Mesendoderm (in vitro differentiated cells): Measurements from ENCODE around the gene ATP5F1D.

ENCODE experiments used
- DNase-seq: peaks from one replicate; pipeline ENCODE4 v3.0.0; 2013
- H2AK5ac ChIP-seq: 2 replicates; pipeline ENCODE4 v1.6.1; 2013; ENCODE audit warnings: low read length, inconsistent platforms
- H2BK120ac ChIP-seq: 2 replicates; pipeline ENCODE4 v1.6.1; 2013; ENCODE audit warnings: low read depth, mild to moderate bottlenecking, low read length, moderate library complexity, mixed read lengths
- H2BK15ac ChIP-seq: replicated peaks from 2 replicates; pipeline ENCODE4 v1.6.1; 2013; ENCODE audit warnings: low read depth, mild to moderate bottlenecking, moderate library complexity
- H2BK5ac ChIP-seq: 2 replicates; pipeline ENCODE4 v1.6.1; 2013; ENCODE audit warnings: low read length, inconsistent platforms
- H3K18ac ChIP-seq: 2 replicates; pipeline ENCODE4 v1.6.1; 2013; ENCODE audit warnings: mild to moderate bottlenecking, low read length, mixed read lengths
- H3K23ac ChIP-seq: one replicate; pipeline ENCODE4 v1.6.1; 2013; ENCODE audit warnings: low read length
- H3K27ac ChIP-seq: 2 replicates; pipeline ENCODE4 v1.5.1; 2013; ENCODE audit warnings: low read depth, mild to moderate bottlenecking, inconsistent platforms, low read length, moderate library complexity
- H3K27me3 ChIP-seq: 2 replicates; pipeline ENCODE4 v1.6.1; 2013; ENCODE audit warnings: low read length, control low read depth, mild to moderate bottlenecking, inconsistent platforms; ENCODE audit not compliant: insufficient read depth, poor library complexity
- H3K36me3 ChIP-seq: 2 replicates; pipeline ENCODE4 v1.6.1; 2013; ENCODE audit warnings: low read length, inconsistent platforms; ENCODE audit not compliant: control insufficient read depth, insufficient read depth
- H3K4ac ChIP-seq: one replicate; pipeline ENCODE4 v1.6.1; 2013; ENCODE audit warnings: low read depth, mild to moderate bottlenecking, low read length, moderate library complexity
- H3K4me1 ChIP-seq: 2 replicates; pipeline ENCODE4 v1.6.1; 2013; ENCODE audit warnings: low read depth, low read length, inconsistent platforms; ENCODE audit not compliant: control insufficient read depth
- H3K4me2 ChIP-seq: 2 replicates; pipeline ENCODE4 v1.6.1; 2013; ENCODE audit warnings: low read length
- H3K4me3 ChIP-seq: 2 replicates; pipeline ENCODE4 v1.5.1; 2013; ENCODE audit warnings: mild to moderate bottlenecking, low read length
- H3K56ac ChIP-seq: one replicate; pipeline ENCODE4 v1.6.1; 2013; ENCODE audit warnings: low read length
- H3K79me1 ChIP-seq: 2 replicates; pipeline ENCODE4 v1.6.1; 2013; ENCODE audit warnings: low read length, inconsistent platforms
- H3K79me2 ChIP-seq: 2 replicates; pipeline ENCODE4 v1.6.1; 2013; ENCODE audit warnings: mild to moderate bottlenecking, low read length; ENCODE audit not compliant: control insufficient read depth, insufficient read depth
- H3K9ac ChIP-seq: 2 replicates; pipeline ENCODE4 v1.6.1; 2013; ENCODE audit warnings: low read length, inconsistent platforms
- H4K5ac ChIP-seq: one replicate; pipeline ENCODE4 v1.6.1; 2013; ENCODE audit warnings: low read length
- H4K8ac ChIP-seq: one replicate; pipeline ENCODE4 v1.6.1; 2013; ENCODE audit warnings: low read depth, mild to moderate bottlenecking, control low read depth, low read length, moderate library complexity
- WGBS: extraction: QIAGEN DNeasy Blood & Tissue Kit; methylation state at CpG from one replicate; pipeline ENCODE4 v1.1.7; 2013; ENCODE audit warnings: low lambda C conversion rate, missing lambda C conversion rate; ENCODE audit not compliant: insufficient coverage; ENCODE audit errors: extremely low coverage; 5-methylcytosine and 5-hydroxymethylcytosine counted together

The ATP5F1D gene

GRCh38 chr19:1259206-1259875 lies 17.8 kb downstream of the ATP5F1D start:
- Histone ChIP-seq H2AK5ac (no peak overlapping the region), H3K56ac (no peak overlapping the region), H3K4ac (no peak overlapping the region), H4K8ac (no peak overlapping the region), H3K4me3 (no peak overlapping the region), H3K27ac (peak overlapping the region; percentile 50), H3K27me3 (no peaks in the 10 kb centered on the region), H2BK15ac (no peak overlapping the region), H2BK5ac (no peak overlapping the region), H3K23ac (no peak overlapping the region), H3K36me3 (peaks cover 12% of the 10 kb centered on the region), H2BK120ac (no peak overlapping the region), H3K18ac (no peak overlapping the region), H3K4me1 (peaks cover 4% of the 10 kb centered on the region), H3K9ac (peak overlapping the region; percentile 19), H4K5ac (no peak overlapping the region), H3K79me2 (peaks cover 19% of the 10 kb centered on the region), H3K4me2 (no peak overlapping the region), H3K79me1 (peaks cover 13% of the 10 kb centered on the region)
- DNase-seq = peak; percentile 90
- no CpG with 5 or more reads among the region's 17 CpGs for WGBS

GRCh38 chr19:1259876-1260748 lies 18.6 kb downstream of the ATP5F1D start:
- Histone ChIP-seq H4K8ac (no peak overlapping the region), H3K4me1 (peaks cover 7% of the 10 kb centered on the region), H3K36me3 (peaks cover 6% of the 10 kb centered on the region), H3K79me2 (peaks cover 11% of the 10 kb centered on the region), H3K27ac (peak overlapping the region; percentile 48), H3K23ac (no peak overlapping the region), H4K5ac (no peak overlapping the region), H2BK15ac (no peak overlapping the region), H2BK5ac (no peak overlapping the region), H3K79me1 (peaks cover 6% of the 10 kb centered on the region), H2AK5ac (no peak overlapping the region), H3K4me2 (peak overlapping the region; percentile 21), H3K4ac (peak overlapping the region; percentile 50), H3K27me3 (no peaks in the 10 kb centered on the region), H3K9ac (peak overlapping the region; percentile 25), H3K18ac (peak overlapping the region; percentile 52), H3K56ac (peak overlapping the region; percentile 82), H2BK120ac (peak overlapping the region; percentile 17), H3K4me3 (no peak overlapping the region)
- peak; percentile 67 for DNase-seq
- WGBS = no CpG with 5 or more reads among the region's 33 CpGs

GRCh38 chr19:1260749-1261537 lies 19.4 kb downstream of the ATP5F1D start:
- Histone ChIP-seq H3K79me1 (no peaks in the 10 kb centered on the region), H3K27me3 (no peaks in the 10 kb centered on the region), H3K36me3 (peaks cover 4% of the 10 kb centered on the region), H3K79me2 (peaks cover 4% of the 10 kb centered on the region), H2BK120ac (no peak overlapping the region), H3K56ac (peak overlapping the region; percentile 86), H3K4ac (no peak overlapping the region), H2BK15ac (no peak overlapping the region), H3K18ac (peak overlapping the region; percentile 52), H3K27ac (peak overlapping the region; percentile 37), H4K8ac (no peak overlapping the region), H2AK5ac (no peak overlapping the region), H4K5ac (no peak overlapping the region), H3K4me1 (peaks cover 9% of the 10 kb centered on the region), H3K4me2 (peak overlapping the region; percentile 95), H2BK5ac (peak overlapping the region; percentile 23), H3K4me3 (peak overlapping the region; percentile 52), H3K9ac (peak overlapping the region; percentile 76), H3K23ac (no peak overlapping the region)
- WGBS = no CpG with 5 or more reads among the region's 83 CpGs
- DNase-seq = peak; percentile 97

GRCh38 chr19:1261538-1261797 lies 19.9 kb downstream of the ATP5F1D start:
- Histone ChIP-seq H2BK120ac (no peak overlapping the region), H3K79me1 (no peaks in the 10 kb centered on the region), H3K56ac (peak overlapping the region; percentile 86), H3K23ac (no peak overlapping the region), H3K18ac (peak overlapping the region; percentile 44), H3K4ac (peak overlapping the region; percentile 4), H4K8ac (no peak overlapping the region), H3K4me1 (peaks cover 11% of the 10 kb centered on the region), H4K5ac (no peak overlapping the region), H2BK5ac (no peak overlapping the region), H2BK15ac (no peak overlapping the region), H2AK5ac (no peak overlapping the region), H3K27me3 (no peaks in the 10 kb centered on the region), H3K36me3 (peaks cover 3% of the 10 kb centered on the region), H3K79me2 (peaks cover 3% of the 10 kb centered on the region), H3K4me3 (peak overlapping the region; percentile 52), H3K27ac (no peak overlapping the region), H3K4me2 (peak overlapping the region; percentile 95), H3K9ac (peak overlapping the region; percentile 76)
- no CpG with 5 or more reads among the region's 14 CpGs for WGBS
- peak; percentile 67 for DNase-seq

GRCh38 chr19:1261798-1262622 lies 20.5 kb downstream of the ATP5F1D start:
- peak overlapping the region; percentile 4 for H3K4ac ChIP-seq
- H3K27me3 ChIP-seq = no peaks in the 10 kb centered on the region
- H3K18ac ChIP-seq = peak overlapping the region; percentile 44
- H4K5ac ChIP-seq = no peak overlapping the region
- H4K8ac ChIP-seq = no peak overlapping the region
- peak overlapping the region; percentile 76 for H3K9ac ChIP-seq
- H3K36me3 ChIP-seq = no peaks in the 10 kb centered on the region
- H2BK5ac ChIP-seq = no peak overlapping the region
- H3K4me2 ChIP-seq = peak overlapping the region; percentile 95
- no peak overlapping the region for H2BK15ac ChIP-seq
- H2BK120ac ChIP-seq = no peak overlapping the region
- peak overlapping the region; percentile 24 for H3K27ac ChIP-seq
- H3K56ac ChIP-seq = peak overlapping the region; percentile 86
- H3K4me1 ChIP-seq = peaks cover 11% of the 10 kb centered on the region
- H3K4me3 ChIP-seq = peak overlapping the region; percentile 52
- no peak overlapping the region for H2AK5ac ChIP-seq
- no peaks in the 10 kb centered on the region for H3K79me2 ChIP-seq
- no peak overlapping the region for H3K23ac ChIP-seq
- DNase-seq = no peak
- no CpG with 5 or more reads among the region's 28 CpGs for WGBS
- H3K79me1 ChIP-seq = no peaks in the 10 kb centered on the region
